Endothelial cell of umbilical vein (primary cell): ENCODE measurements around the gene XXYLT1. TPM values are rescaled to one million over a fixed set of nuclear protein-coding genes. Genes with fewer than 3 reads are reported as not detected.
A peak's percentile ranks its signal among the peaks of the same experiment; 100 is the strongest.

Source experiments
- BruUV-seq: library from RNA; stranded (reverse); fragments of 400-500 nt; replicated peaks from 2 replicates; lab custom pipeline; 2021; lab: Mats Ljungman, UMichigan
- CTCF ChIA-PET: fragments of 300-600, 350-600 bp; sonication (Branson Sonifier 250); formaldehyde crosslinking; loops from one replicate; lab custom pipeline; 2021; ENCODE audit warnings: antibody characterized with exemption, inconsistent platforms; lab: Charles Lee
- POLR2A ChIA-PET: fragments of 300-600, 350-600 bp; sonication (Branson Sonifier 250); formaldehyde crosslinking; loops from one replicate; lab custom pipeline; 2021; ENCODE audit warnings: antibody characterized with exemption, inconsistent platforms; lab: Charles Lee
- DNase-seq: peaks from one replicate; pipeline ENCODE4 v3.0.0-alpha.2; 2011; ENCODE audit warnings: low read depth, low spot score
- FAIRE-seq: peaks from 2 replicates; lab custom pipeline; 2011; peaks lifted over from hg19 to GRCh38; lab: Jason Lieb, UNC
- H2AFZ ChIP-seq: 2 replicates; pipeline ENCODE4 v1.6.0; 2012; ENCODE audit warnings: low read depth, low read length, control low read depth, inconsistent platforms
- H3K27ac ChIP-seq: 2 replicates; pipeline ENCODE4 v1.5.1; 2011; ENCODE audit warnings: low read depth, mild to moderate bottlenecking, control low read depth, low read length, moderate library complexity; ENCODE audit not compliant: insufficient read depth
- H3K27me3 ChIP-seq, 2 experiments: 2 replicates each; pipeline versions ENCODE4 v1.6.0 to v1.6.1; 2011; ENCODE audit warnings: low read length in 2 of 2, mixed read lengths in 1 of 2; ENCODE audit not compliant: control insufficient read depth in 2 of 2, insufficient read depth in 2 of 2
- H3K36me3 ChIP-seq, 2 experiments: 2 replicates in 1 of 2; 3 replicates in 1 of 2; pipeline ENCODE4 v1.5.1; 2011; ENCODE audit warnings: low read length in 2 of 2, mild to moderate bottlenecking in 1 of 2, moderate library complexity in 1 of 2; ENCODE audit not compliant: control insufficient read depth in 2 of 2, insufficient read depth in 2 of 2; ENCODE audit errors: extremely low read depth in 1 of 2
- H3K4me1 ChIP-seq: 3 replicates; pipeline ENCODE4 v1.5.1; 2011; ENCODE audit warnings: mild to moderate bottlenecking, low read length; ENCODE audit not compliant: control insufficient read depth, insufficient read depth; ENCODE audit errors: extremely low read depth
- H3K4me2 ChIP-seq: 2 replicates; pipeline ENCODE4 v1.6.1; 2011; ENCODE audit warnings: low read length, control low read depth, mixed read lengths; ENCODE audit not compliant: insufficient read depth
- H3K4me3 ChIP-seq, 3 experiments: fragments of 200-600 bp in 1 of 3; sonication (generic), shearing (Covaris generic) in 1 of 3; replicated peaks in 1 of 3; 2 replicates each; pipeline ENCODE4 v1.5.1; 2011 to 2016; ENCODE audit warnings: control low read depth in 3 of 3, low read length in 3 of 3, mild to moderate bottlenecking in 2 of 3, inconsistent platforms in 1 of 3, low read depth in 1 of 3, moderate library complexity in 1 of 3; ENCODE audit not compliant: insufficient read depth in 1 of 3
- H3K79me2 ChIP-seq: 2 replicates; pipeline ENCODE4 v1.6.0; 2012; ENCODE audit warnings: low read length, inconsistent platforms; ENCODE audit not compliant: control insufficient read depth, insufficient read depth
- H3K9ac ChIP-seq: replicated peaks from 2 replicates; pipeline ENCODE3; 2011; ENCODE audit warnings: low read length, control low read depth; ENCODE audit not compliant: insufficient read depth; ENCODE audit errors: extremely low read depth
- H3K9me1 ChIP-seq: replicated peaks from 3 replicates; pipeline ENCODE4 v1.6.0; 2011; ENCODE audit warnings: mild to moderate bottlenecking, low read length; ENCODE audit not compliant: control insufficient read depth, insufficient read depth; ENCODE audit errors: extremely low read depth
- H3K9me3 ChIP-seq: replicated peaks from 2 replicates; pipeline ENCODE4 v1.5.1; 2012; ENCODE audit warnings: low read length, inconsistent platforms; ENCODE audit not compliant: control insufficient read depth, insufficient read depth
- H4K20me1 ChIP-seq: replicated peaks from 2 replicates; pipeline ENCODE3; 2011; ENCODE audit warnings: mild to moderate bottlenecking, low read length; ENCODE audit not compliant: control insufficient read depth, insufficient read depth; ENCODE audit errors: extremely low read depth
- CTCF ChIP-seq, 2 donors: IDR thresholded peaks; 1 replicate in 1 of 2; 2 replicates in 1 of 2; pipeline ENCODE4 v1.5.1; 2011; ENCODE audit warnings: low read length in 2 of 2, mild to moderate bottlenecking in 2 of 2, moderate library complexity in 2 of 2, control low read depth in 1 of 2, inconsistent platforms in 1 of 2, low read depth in 1 of 2; ENCODE audit not compliant: insufficient read depth in 1 of 2; ENCODE audit errors: extremely low read depth in 1 of 2
- POLR2A ChIP-seq: IDR thresholded peaks from 2 replicates; pipeline ENCODE4 v1.6.1; 2012; ENCODE audit warnings: low read depth, mild to moderate bottlenecking, control low read depth, low read length
- POLR2AphosphoS5 ChIP-seq: IDR thresholded peaks from 2 replicates; pipeline ENCODE4 v1.6.1; 2012; ENCODE audit warnings: low read depth, mild to moderate bottlenecking, control low read depth, low read length, moderate library complexity; ENCODE audit not compliant: insufficient read depth
- dilution Hi-C: fragments of 300-500 bp; cut with MboI; formaldehyde crosslinking; loops from one replicate; pipeline ENCODE4 v1.15.0; 2019; ENCODE audit warnings: low sequenced_read_pairs; ENCODE audit not compliant: extremely low pct_ligation_motif_present
- intact Hi-C: fragments of 100-400 bp; cut with micrococcal nuclease; formaldehyde crosslinking; loops from one replicate; pipeline ENCODE4 v1.10.0; 2022
- polyA plus RNA-seq, 4 experiments: library from polyadenylated mRNA; depleted of rRNA in 3 of 4; stranded (reverse) in 3 of 4; unstranded in 1 of 4; fragments of >200 nt; gene quantifications; 2 replicates each; pipeline versions ENCODE4 v1.2.1 to v1.2.3, GENCODE V29; 2011 to 2012; ENCODE audit warnings: missing spikeins in 1 of 4
- total RNA-seq: library from RNA; stranded (reverse); gene quantifications from 2 replicates; pipeline ENCODE4 v1.2.3, GENCODE V29; 2021

The XXYLT1 gene
- total and polyA plus RNA-seq, 2 donors (not counting 3 experiments of a cell fraction or from before 2014, with no cell fraction given), result 54.4 to 78.1 TPM

DNA sequence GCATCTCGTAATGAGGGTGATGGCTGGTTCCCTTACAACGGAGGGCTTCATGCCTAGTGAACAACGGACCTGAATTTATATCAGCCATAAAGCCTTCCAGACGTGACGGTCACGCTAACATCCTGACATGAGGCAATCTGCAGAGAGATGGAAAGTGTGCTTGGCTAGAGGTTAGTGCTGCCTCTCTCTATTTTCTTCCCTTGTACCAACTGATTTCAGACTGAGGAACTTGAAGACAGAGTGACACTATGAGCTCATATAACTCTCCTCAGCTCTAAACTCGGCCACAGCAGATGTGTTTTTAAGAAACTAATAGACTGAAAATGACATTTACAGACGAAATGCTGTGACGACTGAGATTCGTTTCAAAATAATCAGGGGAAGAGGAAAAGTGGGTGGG, 122.4 kb downstream of the XXYLT1 start:
- peak; percentile 77 for FAIRE-seq
- TF ChIP-seq POLR2A (no peak), POLR2AphosphoS5 (peak; percentile 33)
- BruUV-seq, result no TSS peak
- peak overlapping the region; percentile 7 to 50 (median 43) for H3K4me3 ChIP-seq
- peak overlapping the region; percentile 87 for H3K9ac ChIP-seq
- no peak overlapping the region for H2AFZ ChIP-seq
- ChIA-PET CTCF (interaction anchor here (0.5 to 2.4 kb wide), 6 partner anchors 29 to 466 kb away, joined by 3 to 13 read pairs (median 5); partner anchors contain the start of gene XXYLT1), POLR2A (interaction anchor here (0.9 to 1.6 kb wide), 6 partner anchors 11 to 466 kb away, joined by 3 to 8 read pairs (median 4); no protein-coding TSS in a partner anchor)
- intact Hi-C loops (no loop called here), dilution Hi-C loops (no loop called here)
- H3K4me2 ChIP-seq, result peak overlapping the region; percentile 77
- no peaks in the 10 kb centered on the region for H3K9me3 ChIP-seq
- H3K4me1 ChIP-seq, result peaks cover 62% of the 10 kb centered on the region
- peak overlapping the region; percentile 95 for H3K27ac ChIP-seq
- DNase-seq, result peak; percentile 74
- no peaks in the 10 kb centered on the region for H4K20me1 ChIP-seq
- H3K9me1 ChIP-seq, result no peaks in the 10 kb centered on the region
- peaks cover 13% of the 10 kb centered on the region for H3K79me2 ChIP-seq
- no peaks in the 10 kb centered on the region for H3K27me3 ChIP-seq
- no peaks in the 10 kb centered on the region for H3K36me3 ChIP-seq

DNA sequence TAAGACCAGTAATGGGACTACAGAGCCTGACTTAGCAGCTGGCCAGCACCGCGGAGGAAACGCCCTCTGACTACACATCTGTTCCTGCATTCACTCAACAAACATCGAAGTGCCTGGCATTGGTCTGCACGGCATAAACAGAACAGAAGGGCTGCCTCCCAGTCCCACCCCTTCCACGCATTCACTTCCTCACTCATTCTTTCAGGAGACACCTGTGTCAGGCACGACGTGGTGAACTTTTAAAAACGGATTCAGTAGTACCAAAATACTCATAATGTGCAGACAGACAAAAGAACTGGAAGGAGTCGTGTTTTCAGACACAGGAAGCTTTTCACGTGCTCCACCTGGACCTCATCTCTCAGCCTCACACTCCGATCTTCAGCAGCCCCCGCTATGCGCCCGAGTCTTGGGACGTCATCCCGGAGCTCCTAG, 123.3 kb downstream of the XXYLT1 start:
- BruUV-seq, result no TSS peak
- H3K4me1 ChIP-seq, result peaks cover 53% of the 10 kb centered on the region
- intact Hi-C loops, result no loop called here
- peaks cover 13% of the 10 kb centered on the region for H3K79me2 ChIP-seq
- POLR2A ChIA-PET, result interaction anchor here (0.9 to 1.6 kb wide), 6 partner anchors 12 to 462 kb away, joined by 3 to 8 read pairs (median 4); partner anchors contain the start of gene FAM43A
- peak overlapping the region; percentile 77 for H3K4me2 ChIP-seq
- H3K4me3 ChIP-seq, result peak overlapping the region in 2 of 3 experiments; percentile 43 to 50
- DNase-seq (peak; percentile 91), FAIRE-seq (peak; percentile 89)
- H3K9ac ChIP-seq, result peak overlapping the region; percentile 87
- no peaks in the 10 kb centered on the region for H3K27me3 ChIP-seq
- no peaks in the 10 kb centered on the region for H3K9me3 ChIP-seq
- no peaks in the 10 kb centered on the region for H3K9me1 ChIP-seq
- H3K27ac ChIP-seq, result peak overlapping the region; percentile 95
- TF ChIP-seq POLR2A (peak; percentile 83), CTCF (IDR thresholded peaks at IDR 0.05; ENCODE audit: extremely low read depth in 1 of 2, insufficient read depth in 1 of 2, low read depth in 1 of 2, low read length in 2 of 2) (no peak), POLR2AphosphoS5 (peak; percentile 59)
- CTCF ChIA-PET, result interaction anchor here (1.4 to 2.4 kb wide), 4 partner anchors 28 to 465 kb away, joined by 4 to 13 read pairs (median 6); partner anchors contain the start of gene XXYLT1
- dilution Hi-C loops, result no loop called here
- H3K36me3 ChIP-seq, result no peaks in the 10 kb centered on the region
- H2AFZ ChIP-seq, result no peak overlapping the region
- H4K20me1 ChIP-seq, result no peaks in the 10 kb centered on the region
